ENCODE data around the gene LDLRAD1. TPM values are rescaled to one million over a fixed set of nuclear protein-coding genes. Genes with fewer than 3 reads are reported as not detected.

The LDLRAD1 gene
- total RNA-seq, 1 donor = not detected

DNA sequence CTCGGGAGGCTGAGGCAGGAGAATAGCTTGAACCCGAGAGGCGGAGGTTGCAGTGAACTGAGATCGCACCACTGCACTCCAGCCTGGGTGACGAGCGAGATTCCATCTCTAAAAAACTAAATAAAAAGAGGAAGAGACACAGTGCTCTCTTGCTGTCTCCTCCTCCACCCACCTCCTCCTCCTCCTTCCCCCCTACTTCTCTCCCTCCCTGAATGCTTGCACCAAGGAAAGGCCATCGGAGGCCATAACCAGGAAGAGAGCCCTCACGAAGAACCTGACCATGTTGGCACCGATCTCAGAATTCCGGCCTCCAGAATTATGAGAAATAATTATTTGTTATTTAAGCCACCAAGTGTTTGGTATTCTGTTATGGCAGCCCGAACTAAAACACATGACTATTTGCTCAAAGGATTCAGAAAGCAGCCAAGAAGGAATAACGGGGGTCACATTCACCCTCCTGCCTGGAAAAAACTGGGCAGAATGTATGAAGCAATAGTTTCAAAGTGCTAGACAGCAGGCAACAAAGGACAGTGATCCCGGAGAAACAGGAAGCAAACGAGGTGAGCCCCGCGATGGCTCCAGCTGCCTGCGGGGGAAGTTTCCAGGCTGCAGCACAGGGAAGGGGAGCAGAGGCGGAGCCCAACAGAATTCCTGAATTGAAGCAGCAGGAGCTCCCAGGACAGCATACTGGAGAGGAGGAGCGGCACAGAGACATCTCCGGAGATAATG lies 35.8 kb downstream of the LDLRAD1 start:
- Histone ChIP-seq H3K4me1 (ENCODE audit: insufficient read depth, low read length) (peaks cover 8% of the 10 kb centered on the region), H3K79me2 (ENCODE audit: insufficient read depth, low read length) (no peaks in the 10 kb centered on the region), H3K27ac (ENCODE audit: low read depth, low read length) (peak overlapping the region; percentile 30), H2AFZ (ENCODE audit: low read length) (peak overlapping the region; percentile 98), H3K4me3 (ENCODE audit: insufficient read depth, low read length) (peak overlapping the region; percentile 72), H3K4me2 (ENCODE audit: insufficient read depth, low read length) (peak overlapping the region; percentile 89), H3K36me3 (ENCODE audit: insufficient read depth, low read length) (no peaks in the 10 kb centered on the region), H3K27me3 (ENCODE audit: insufficient read depth, low read length) (no peaks in the 10 kb centered on the region), H3K9me3 (ENCODE audit: low read depth, low read length) (no peaks in the 10 kb centered on the region), H4K20me1 (ENCODE audit: insufficient read depth, low read length) (no peaks in the 10 kb centered on the region)
- TF ChIP-seq, protein P1, sequence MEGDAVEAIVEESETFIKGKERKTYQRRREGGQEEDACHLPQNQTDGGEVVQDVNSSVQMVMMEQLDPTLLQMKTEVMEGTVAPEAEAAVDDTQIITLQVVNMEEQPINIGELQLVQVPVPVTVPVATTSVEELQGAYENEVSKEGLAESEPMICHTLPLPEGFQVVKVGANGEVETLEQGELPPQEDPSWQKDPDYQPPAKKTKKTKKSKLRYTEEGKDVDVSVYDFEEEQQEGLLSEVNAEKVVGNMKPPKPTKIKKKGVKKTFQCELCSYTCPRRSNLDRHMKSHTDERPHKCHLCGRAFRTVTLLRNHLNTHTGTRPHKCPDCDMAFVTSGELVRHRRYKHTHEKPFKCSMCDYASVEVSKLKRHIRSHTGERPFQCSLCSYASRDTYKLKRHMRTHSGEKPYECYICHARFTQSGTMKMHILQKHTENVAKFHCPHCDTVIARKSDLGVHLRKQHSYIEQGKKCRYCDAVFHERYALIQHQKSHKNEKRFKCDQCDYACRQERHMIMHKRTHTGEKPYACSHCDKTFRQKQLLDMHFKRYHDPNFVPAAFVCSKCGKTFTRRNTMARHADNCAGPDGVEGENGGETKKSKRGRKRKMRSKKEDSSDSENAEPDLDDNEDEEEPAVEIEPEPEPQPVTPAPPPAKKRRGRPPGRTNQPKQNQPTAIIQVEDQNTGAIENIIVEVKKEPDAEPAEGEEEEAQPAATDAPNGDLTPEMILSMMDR (IDR thresholded peaks at IDR 0.05; ENCODE audit: extremely low read depth, low read depth, low read length) = no peak
- peak; percentile 92 for DNase-seq (ENCODE audit: insufficient read length, low spot score, missing footprints)

DNA sequence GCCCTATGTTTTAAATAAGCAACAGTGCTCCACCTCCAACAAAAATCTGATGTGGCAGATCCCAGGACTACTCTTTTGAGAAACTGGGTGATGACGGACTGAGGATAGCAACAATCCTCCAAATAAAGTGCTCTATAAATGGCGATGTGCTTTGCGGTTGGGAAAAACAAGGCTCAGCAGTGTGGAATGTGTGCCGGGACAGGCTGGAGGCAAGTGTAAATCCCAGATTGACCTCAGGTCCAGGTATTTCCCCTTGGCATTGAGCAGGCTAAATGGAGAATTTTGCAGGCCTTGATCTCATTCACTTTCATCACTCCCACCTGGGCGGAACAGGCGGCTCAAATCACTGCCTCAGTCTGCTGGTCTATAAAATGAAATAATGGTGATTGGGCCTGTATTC lies 36.8 kb downstream of the LDLRAD1 start:
- Histone ChIP-seq H3K4me3 (ENCODE audit: insufficient read depth, low read length) (no peak overlapping the region), H3K36me3 (ENCODE audit: insufficient read depth, low read length) (no peaks in the 10 kb centered on the region), H3K4me2 (ENCODE audit: insufficient read depth, low read length) (no peak overlapping the region), H3K27me3 (ENCODE audit: insufficient read depth, low read length) (no peaks in the 10 kb centered on the region), H2AFZ (ENCODE audit: low read length) (no peak overlapping the region), H4K20me1 (ENCODE audit: insufficient read depth, low read length) (no peaks in the 10 kb centered on the region), H3K4me1 (ENCODE audit: insufficient read depth, low read length) (peaks cover 8% of the 10 kb centered on the region), H3K79me2 (ENCODE audit: insufficient read depth, low read length) (no peaks in the 10 kb centered on the region), H3K27ac (ENCODE audit: low read depth, low read length) (no peak overlapping the region), H3K9me3 (ENCODE audit: low read depth, low read length) (no peaks in the 10 kb centered on the region)
- TF ChIP-seq, protein P1 (IDR thresholded peaks at IDR 0.05; ENCODE audit: extremely low read depth, low read depth, low read length) = no peak
- DNase-seq (ENCODE audit: insufficient read length, low spot score, missing footprints) = no peak

DNA sequence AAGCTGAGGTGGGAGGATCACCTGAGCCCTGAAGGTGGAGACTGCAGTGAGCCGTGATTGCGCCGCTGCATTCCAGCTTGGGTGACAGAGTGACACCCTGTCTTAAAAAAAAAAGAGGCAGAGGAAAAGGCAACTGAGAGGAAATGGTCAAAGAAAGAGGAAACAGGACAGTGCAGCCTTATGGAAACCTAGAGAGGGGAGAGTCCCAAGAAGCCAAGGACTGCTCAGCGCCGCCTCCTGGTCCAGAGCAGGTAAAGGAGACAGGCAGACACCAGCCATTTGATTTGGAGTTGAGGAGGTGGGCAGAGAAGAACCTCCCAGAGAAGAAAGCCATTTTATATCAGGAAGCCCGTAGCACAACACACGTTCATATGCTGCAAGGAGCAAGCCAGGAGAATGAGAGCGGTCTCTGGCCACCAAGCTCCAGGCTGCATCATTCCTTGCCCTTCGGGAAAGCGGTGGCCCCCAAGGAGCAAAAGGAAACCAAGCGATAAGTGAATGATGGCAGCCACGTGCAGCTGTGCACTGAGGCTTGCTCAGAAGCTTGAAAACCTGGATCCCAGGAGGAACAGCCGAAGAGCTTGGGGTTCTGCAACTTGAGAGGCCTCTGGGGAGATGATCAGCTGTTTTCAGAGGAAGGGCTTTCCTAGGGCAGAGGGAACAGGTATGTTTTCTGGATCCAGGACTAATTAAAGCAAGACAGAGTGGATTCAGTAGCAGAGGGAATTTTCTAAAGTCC lies 38.1 kb downstream of the LDLRAD1 start:
- Histone ChIP-seq H3K27me3 (ENCODE audit: insufficient read depth, low read length) (no peaks in the 10 kb centered on the region), H3K36me3 (ENCODE audit: insufficient read depth, low read length) (no peaks in the 10 kb centered on the region), H3K4me1 (ENCODE audit: insufficient read depth, low read length) (peaks cover 8% of the 10 kb centered on the region), H4K20me1 (ENCODE audit: insufficient read depth, low read length) (no peaks in the 10 kb centered on the region), H2AFZ (ENCODE audit: low read length) (no peak overlapping the region), H3K4me2 (ENCODE audit: insufficient read depth, low read length) (no peak overlapping the region), H3K27ac (ENCODE audit: low read depth, low read length) (no peak overlapping the region), H3K4me3 (ENCODE audit: insufficient read depth, low read length) (no peak overlapping the region), H3K79me2 (ENCODE audit: insufficient read depth, low read length) (no peaks in the 10 kb centered on the region), H3K9me3 (ENCODE audit: low read depth, low read length) (no peaks in the 10 kb centered on the region)
- DNase-seq (ENCODE audit: insufficient read length, low spot score, missing footprints) = no peak
- TF ChIP-seq, protein P1 (IDR thresholded peaks at IDR 0.05; ENCODE audit: extremely low read depth, low read depth, low read length) = no peak

DNA sequence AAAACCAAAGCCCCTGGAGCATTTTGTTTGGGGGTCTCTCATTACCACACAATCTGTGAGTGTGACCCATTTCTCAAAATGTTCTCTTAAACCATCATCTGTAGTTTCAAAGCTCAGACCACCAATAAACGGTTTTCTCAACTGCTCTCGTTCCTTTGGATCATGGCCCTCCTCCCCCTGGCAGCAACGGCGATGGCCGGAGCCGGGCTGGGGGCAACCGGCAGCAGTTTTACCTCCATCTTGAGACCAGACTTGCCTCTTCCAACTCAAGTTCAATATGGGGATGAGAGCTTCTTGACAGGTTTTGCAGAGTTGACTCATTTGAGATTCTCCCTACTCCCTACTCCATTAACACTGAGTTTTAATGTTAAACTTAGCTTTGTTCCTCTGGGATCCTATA lies 42.1 kb downstream of the LDLRAD1 start:
- Histone ChIP-seq H3K79me2 (ENCODE audit: insufficient read depth, low read length) (no peaks in the 10 kb centered on the region), H2AFZ (ENCODE audit: low read length) (no peak overlapping the region), H4K20me1 (ENCODE audit: insufficient read depth, low read length) (no peaks in the 10 kb centered on the region), H3K27ac (ENCODE audit: low read depth, low read length) (no peak overlapping the region), H3K9me3 (ENCODE audit: low read depth, low read length) (no peaks in the 10 kb centered on the region), H3K4me2 (ENCODE audit: insufficient read depth, low read length) (no peak overlapping the region), H3K36me3 (ENCODE audit: insufficient read depth, low read length) (no peaks in the 10 kb centered on the region), H3K4me3 (ENCODE audit: insufficient read depth, low read length) (no peak overlapping the region), H3K4me1 (ENCODE audit: insufficient read depth, low read length) (peaks cover 3% of the 10 kb centered on the region), H3K27me3 (ENCODE audit: insufficient read depth, low read length) (no peaks in the 10 kb centered on the region)
- TF ChIP-seq, protein P1 (IDR thresholded peaks at IDR 0.05; ENCODE audit: extremely low read depth, low read depth, low read length) = no peak
- DNase-seq (ENCODE audit: insufficient read length, low spot score, missing footprints) = no peak

All from osteoblast (primary cell).